RWPE1 (cell line): ENCODE measurements around the gene LRRC3B.

Source experiments
- CTCF ChIA-PET: fragments of 350-600 bp; sonication (Branson Sonifier 250); formaldehyde crosslinking; extraction: SDS; loops from one replicate; lab custom pipeline; 2021; lab: Yijun Ruan, JAX
- POLR2A ChIA-PET: fragments of 400-600 bp; formaldehyde crosslinking; extraction: SDS; loops from one replicate; lab custom pipeline; 2020; ENCODE audit warnings: antibody characterized with exemption; ENCODE audit not compliant: low non-redundant PET; lab: Yijun Ruan, JAX
- DNase-seq: peaks from one replicate; pipeline ENCODE4 v3.0.0; 2012; ENCODE audit warnings: low spot score
- H3K27ac ChIP-seq: fragments of 450-650 bp; 2 replicates; pipeline ENCODE4 v1.5.1; 2017
- CTCF ChIP-seq: fragments of 450-650 bp; conservative IDR thresholded peaks from 2 replicates; pipeline ENCODE4 v1.5.1; 2017; ENCODE audit warnings: low read depth, mild to moderate bottlenecking

Gene LRRC3B

GRCh38 chr3:26721047-26721446, 98.5 kb downstream of the LRRC3B start:
- no peak for DNase-seq
- H3K27ac ChIP-seq: no peak overlapping the region
- ChIA-PET POLR2A (no interaction called here), CTCF (no interaction called here)
- TF ChIP-seq CTCF: no peak

GRCh38 chr3:26731843-26732242, 109.3 kb downstream of the LRRC3B start:
- TF ChIP-seq CTCF: no peak
- CTCF ChIA-PET: no interaction called here
- no peak overlapping the region for H3K27ac ChIP-seq
- POLR2A ChIA-PET: no interaction called here
- no peak for DNase-seq

GRCh38 chr3:26750263-26750662, 127.7 kb downstream of the LRRC3B start:
- no peak for DNase-seq
- no peak overlapping the region for H3K27ac ChIP-seq
- ChIA-PET POLR2A (no interaction called here), CTCF (no interaction called here)
- TF ChIP-seq CTCF: no peak

GRCh38 chr3:26752466-26752865, 129.9 kb downstream of the LRRC3B start:
- ChIA-PET CTCF (no interaction called here), POLR2A (no interaction called here)
- no peak for TF ChIP-seq CTCF
- DNase-seq: no peak
- no peak overlapping the region for H3K27ac ChIP-seq

GRCh38 chr3:26753095-26753494, 130.5 kb downstream of the LRRC3B start:
- DNase-seq: no peak
- TF ChIP-seq CTCF: no peak
- CTCF ChIA-PET: no interaction called here
- H3K27ac ChIP-seq: no peak overlapping the region
- POLR2A ChIA-PET: no interaction called here

GRCh38 chr3:26757978-26758377, 135.4 kb downstream of the LRRC3B start:
- no peak for DNase-seq
- no peak overlapping the region for H3K27ac ChIP-seq
- ChIA-PET CTCF (no interaction called here), POLR2A (no interaction called here)
- TF ChIP-seq CTCF: no peak
